ENCODE results near the gene ZNF587.
"Not testable (repeated sequence)": the region's sequence is repeated elsewhere in the genome, so short reads cannot be mapped to it uniquely, and the experiment has no call there.

Gene ZNF587

GRCh38 chr19:57888107-57888559 is 38.5 kb downstream of the ZNF587 start:
- DNase-seq = no peak

DNA sequence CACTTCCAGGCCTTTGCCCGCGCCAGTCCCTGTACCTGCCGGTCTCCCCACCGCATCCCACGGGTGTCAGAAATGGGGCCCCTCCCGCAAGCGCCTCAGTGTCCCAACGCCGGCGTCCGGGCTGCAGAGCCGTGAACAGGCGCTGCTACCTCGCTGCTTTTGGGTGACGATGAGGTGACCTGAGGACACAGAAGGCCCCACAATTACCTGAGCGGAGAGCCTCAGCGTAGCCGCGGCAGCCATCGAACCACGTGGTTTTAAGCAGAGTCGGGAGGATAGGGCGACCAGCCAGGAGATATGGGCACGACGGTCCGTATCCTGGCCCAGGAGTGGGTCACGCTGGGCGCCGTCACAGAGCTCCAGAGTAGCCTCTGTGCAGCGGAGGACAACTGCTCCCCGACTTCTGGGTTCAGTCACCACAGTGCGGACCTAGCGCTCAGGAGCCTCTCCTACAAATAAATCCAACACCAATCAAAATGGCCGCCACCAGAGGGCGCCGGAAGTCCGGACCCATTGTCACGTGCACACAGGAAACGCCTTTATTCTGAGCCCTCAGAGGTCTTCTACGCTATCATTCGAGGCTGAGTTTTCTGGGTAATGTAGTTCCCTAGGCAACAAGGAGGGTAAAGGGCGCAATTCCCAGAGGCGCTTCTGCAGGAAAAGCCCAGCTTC is 39.0 kb downstream of the ZNF587 start, which contains the start of gene ZNF814:
Gene ZNF814 (minus strand): TSS at position 478 of the 672 bp plus-strand sequence. CDS start 235 bp downstream, at position 243.
- DNase-seq = no peak

DNA sequence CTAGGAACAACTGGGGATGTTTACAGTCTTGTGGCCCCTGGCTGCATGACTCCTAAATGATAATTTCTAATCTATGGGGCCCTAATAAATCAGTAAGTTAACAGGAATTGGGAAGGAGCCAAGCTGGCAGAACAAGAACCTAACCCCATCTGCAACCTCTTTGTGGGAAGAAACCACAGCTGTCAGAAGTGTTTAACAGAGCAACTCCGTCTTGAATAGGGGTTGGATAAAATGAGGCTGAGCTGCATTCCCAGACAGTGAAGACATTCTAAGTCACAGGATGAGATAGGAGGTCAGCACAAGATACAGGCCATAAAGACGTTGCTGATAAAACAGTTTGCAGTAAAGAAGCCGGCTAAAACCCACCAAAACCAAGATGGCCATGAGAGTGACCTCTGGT is 41.0 kb downstream of the ZNF587 start:
- DNase-seq = not testable (repeated sequence)

- DNase-seq = no peak
These were observed 50.7 kb downstream of the ZNF587 start for GRCh38 chr19:57900311-57900710.

GRCh38 chr19:57903618-57904184 is 54.0 kb downstream of the ZNF587 start:
- DNase-seq = no peak

DNA sequence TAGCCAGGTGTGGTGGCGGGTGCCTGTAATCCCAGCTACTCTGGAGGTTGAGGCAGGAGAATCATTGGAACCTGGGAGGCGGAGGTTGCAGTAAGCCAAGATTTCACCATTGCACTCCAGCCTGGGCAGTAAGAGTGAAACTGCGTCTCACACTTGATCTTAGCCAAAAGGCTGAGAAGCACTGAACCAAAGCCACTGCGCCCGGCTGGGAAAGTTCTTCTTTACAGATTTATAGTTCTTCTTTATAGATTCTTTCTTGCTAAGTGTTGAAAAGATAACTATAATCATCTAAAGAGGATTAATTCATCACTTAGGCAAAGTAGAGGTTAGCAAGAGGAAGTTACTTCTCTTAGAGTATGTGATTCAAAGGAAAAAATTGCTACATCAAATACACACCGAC is 55.6 kb downstream of the ZNF587 start:
- no peak for DNase-seq

- DNase-seq = no peak
These were observed 57.7 kb downstream of the ZNF587 start for GRCh38 chr19:57907394-57907793.

DNA sequence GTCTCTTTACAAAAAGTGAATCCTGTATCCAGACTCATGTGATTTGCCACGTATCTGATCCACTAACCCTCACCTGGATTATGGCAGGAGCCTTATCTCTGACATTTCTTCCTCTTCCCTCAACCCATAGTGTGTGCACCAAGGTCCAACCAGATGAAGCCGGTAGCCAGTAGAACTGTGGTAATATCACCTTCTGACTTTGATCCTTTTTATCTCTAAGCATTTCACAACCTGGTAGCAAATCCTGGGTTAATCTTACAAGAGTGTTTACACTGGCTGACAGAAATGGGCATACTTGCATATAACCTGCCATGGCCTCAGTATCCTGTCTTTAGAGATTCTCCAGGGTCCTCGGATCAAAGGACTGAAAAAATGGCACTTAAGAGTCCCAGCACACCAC is 64.9 kb downstream of the ZNF587 start:
- DNase-seq = no peak
